Islet precursor cell (in vitro differentiated cells): ENCODE data around the gene ADIRF.
"Not testable (repeated sequence)": the region's sequence is repeated elsewhere in the genome, so short reads cannot be mapped to it uniquely, and the experiment has no call there.

Experiments
- DNase-seq: peaks from one replicate; pipeline ENCODE4 v3.0.0-alpha.2; 2018

Gene ADIRF

DNA sequence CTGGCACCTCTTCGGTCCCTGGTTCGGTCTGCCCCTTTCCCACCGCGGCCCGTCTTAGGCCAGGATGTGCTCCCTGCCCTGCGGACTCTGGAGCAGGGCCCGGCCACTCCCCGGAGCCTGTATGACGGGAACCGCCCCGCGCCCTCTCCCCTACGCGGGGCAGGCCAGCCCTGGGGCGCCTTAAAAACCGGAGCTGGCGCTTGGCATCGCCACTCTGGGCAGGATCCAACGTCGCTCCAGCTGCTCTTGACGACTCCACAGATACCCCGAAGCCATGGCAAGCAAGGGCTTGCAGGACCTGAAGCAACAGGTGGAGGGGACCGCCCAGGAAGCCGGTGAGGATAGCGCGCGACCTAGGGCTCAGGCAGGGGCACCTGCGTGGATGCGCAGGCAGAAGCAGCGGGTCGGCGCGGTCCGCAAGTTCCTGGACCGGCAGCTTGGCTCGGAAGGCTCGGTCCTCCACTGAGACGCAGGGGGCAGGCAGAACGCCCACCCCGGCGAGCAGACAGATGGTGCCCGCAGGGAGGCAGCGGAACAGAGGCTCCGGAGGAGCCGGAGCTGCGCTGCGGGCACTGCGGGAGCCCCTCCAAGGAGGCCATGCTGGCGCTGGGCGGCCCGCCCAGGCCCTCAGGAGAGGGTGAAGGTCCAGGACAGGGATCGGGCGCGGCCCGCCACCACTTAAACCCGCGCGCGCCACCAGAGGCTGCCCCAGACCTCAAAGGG, at the start of gene ADIRF:
TSS of gene ADIRF (plus strand) at position 212 of the 723 bp plus-strand sequence. CDS start at position 275, 63 bp downstream.
- peak; percentile 54 for DNase-seq

DNA sequence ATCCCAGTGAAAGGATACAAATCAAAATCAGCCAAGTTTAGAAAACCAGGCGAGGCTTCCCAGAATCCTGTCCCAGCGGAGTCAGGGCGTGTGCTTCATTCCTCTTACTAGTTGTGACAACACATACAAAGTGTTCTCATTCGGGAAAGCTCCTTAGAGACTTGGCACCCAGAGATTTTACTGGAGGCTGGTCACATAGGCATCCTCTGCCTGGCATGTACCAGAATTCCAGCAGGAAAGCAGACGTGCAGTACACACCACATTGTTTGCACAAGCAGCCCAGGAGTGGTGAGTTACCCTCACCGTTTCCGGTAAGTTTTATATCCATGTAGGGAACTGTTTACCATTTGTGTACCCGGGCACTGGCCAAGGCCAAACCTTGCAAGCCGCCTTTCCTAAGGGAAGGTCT, 45.7 kb upstream of the ADIRF start:
- no peak for DNase-seq

GRCh38 chr10:86929468-86930380, 38.6 kb upstream of the ADIRF start:
- no peak for DNase-seq

GRCh38 chr10:86931872-86932271, 36.4 kb upstream of the ADIRF start:
- DNase-seq: no peak

DNA sequence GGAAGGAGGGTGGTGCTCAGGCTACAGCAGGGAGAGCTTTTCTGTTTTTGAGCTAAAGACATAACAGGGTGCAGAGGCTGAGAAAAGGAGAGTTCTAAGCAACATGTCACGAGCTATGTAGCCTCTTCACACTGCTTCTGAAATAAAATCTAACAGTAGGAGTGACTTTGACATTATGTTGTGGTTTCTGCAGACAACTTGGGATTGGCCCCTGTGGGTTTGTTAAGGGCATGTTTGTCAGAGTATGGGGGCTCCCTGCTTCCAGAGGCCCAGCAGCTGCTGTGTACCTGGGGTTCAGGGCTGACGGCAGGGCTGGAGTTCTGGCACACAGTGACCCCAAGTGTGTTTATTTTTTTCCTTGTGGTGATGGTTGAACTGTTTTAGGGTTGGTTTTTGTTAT, 35.6 kb upstream of the ADIRF start:
- no peak for DNase-seq

DNA sequence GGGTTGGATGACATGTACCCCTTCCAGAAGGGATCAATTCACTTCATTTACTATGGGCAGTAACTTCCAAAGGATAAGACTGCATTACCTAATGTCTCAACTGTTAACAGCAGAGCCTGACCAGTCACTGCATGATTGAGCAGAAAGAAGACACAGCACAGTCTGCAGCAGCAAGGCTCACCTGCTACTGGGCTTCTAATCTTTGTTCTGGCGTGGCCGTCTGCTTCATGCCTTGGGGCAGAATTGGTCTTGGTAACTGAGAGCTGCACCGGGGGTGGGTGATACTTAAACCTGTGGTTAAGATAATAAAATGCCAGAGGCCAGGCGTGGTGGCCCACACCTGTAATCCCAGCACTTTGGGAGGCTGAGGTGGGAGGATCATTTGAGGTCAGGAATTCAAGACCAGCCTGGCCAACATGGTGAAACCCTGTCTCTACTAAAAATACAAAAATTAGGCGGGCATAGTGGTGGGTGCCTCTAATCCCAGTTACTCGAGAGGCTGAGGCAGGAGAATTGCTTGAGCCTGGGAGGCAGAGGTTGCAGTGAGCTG, 34.0 kb upstream of the ADIRF start:
- DNase-seq: peak; percentile 78

GRCh38 chr10:86936661-86937501, 31.4 kb upstream of the ADIRF start:
- DNase-seq: peak; percentile 58

DNA sequence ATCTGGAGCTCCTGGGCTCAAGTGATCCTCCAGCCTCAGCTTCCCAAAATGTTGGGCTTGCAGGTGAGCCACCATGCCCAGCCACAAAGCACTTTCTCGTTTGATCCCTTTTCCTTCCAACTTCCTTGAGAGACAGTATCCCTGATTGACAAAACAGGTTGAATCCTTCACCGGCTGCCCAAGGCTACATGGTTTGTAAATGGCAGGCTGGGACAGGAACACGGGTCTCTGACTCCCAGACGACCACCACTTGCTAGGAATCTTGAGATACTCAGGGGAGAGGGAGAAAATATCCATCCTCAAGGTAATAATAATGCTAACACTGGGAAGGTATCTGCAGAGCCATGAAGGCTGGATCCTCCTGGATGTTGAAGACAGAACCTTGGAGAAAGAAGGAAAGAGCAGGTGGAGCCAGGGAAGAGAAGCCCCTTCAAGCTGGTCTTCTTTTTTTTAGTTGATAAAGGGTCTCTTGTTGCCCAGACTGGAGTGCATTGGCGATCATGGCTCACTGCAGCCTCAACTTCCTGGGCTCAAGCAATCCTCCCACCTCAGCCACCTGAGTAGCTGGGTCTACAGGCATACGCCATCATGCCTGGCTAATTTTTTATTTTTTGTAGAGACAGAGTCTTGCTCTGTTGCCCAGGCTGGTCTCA, 30.7 kb upstream of the ADIRF start:
- peak; percentile 49 for DNase-seq

- DNase-seq: peak; percentile 49
Measured at GRCh38 chr10:86938260-86938659, 30.0 kb upstream of the ADIRF start.

GRCh38 chr10:86940076-86940475, 28.2 kb upstream of the ADIRF start:
- not testable (repeated sequence) for DNase-seq

DNA sequence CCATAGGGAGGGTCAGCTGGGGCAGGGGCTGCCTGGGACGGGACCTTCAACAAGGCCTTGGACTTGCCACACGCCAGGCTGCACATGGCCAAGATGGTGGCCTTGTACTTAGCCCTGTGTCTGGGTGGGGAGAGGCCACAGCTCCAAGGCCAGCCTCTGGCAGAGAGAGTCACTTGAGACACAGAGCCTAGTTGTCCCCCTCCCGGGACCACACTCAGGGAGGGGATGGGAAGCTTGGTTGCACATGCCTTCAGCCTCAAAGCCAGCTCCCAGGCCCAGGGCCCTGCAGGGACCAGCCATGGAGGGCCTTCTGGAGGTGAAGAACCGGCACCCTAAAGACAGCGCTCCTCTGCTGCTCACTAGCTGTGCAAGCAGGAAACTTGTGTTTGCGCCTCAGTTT, 27.6 kb upstream of the ADIRF start:
- peak; percentile 50 for DNase-seq

GRCh38 chr10:86941426-86941825, 26.9 kb upstream of the ADIRF start:
- DNase-seq: peak; percentile 12

DNA sequence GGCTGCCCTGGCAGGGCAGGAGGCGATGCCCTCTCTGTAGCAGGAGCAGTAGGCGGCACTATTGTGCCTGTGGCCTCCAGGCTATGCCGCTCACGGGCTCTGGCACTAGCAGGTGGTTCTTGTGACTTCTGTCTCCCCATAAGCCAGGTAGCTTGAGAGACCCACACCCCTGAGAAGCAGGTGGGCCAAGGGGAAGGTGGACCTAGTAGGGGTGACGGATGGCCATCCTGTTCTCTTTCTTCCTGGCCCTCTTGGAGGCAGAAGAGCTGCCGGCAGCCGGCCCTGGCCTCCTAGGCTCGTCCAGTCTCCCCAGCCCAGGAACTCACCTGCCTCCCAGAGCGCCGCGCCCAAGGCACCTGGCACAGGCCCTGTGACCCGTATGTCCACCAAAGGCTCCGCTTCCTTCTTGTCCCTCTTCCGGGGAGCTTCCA, 26.3 kb upstream of the ADIRF start:
- peak; percentile 35 for DNase-seq

DNA sequence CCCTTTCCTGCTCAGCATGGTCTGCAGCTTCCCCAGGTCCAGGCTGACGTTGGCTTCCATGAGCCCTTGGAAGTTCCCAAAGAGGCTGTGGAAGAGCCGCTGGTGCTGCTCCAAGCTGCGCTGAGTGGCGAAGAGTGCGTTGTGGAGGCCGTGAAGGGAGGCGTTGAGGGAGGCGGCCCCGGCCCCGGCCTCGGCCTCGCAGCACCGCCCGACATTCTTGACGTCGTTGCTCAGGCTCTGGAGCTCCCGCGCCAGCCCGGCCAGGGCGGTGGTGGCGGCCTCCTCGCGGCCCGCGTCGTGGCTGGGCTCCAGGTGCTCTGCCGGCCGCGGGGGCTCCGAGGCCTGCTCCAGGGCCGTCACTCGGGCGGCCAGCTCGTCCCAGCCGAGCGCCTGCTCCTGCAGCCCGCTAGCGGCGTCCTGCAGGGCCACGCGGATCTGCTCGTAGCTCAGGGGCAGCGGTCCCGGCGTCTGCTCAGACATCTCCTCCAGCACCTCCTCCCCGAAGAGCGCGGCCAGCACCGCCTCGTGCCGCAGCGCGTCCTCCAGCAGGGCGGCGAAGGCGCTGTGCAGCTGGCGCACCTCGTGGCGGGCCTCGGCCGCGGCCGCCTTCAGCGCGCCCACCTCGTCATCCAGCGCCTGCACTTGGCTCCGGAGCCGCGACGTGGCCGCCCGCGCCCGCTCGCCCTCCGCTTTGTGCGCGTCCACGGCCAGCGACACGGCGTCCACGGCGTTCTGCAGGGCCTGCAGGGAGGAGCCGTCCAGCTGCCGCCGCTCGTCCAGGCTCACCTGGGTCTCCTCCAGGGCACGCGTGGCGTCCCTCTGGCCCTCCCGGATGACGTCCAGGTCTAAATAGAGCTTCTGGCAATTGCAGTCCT, 25.6 kb upstream of the ADIRF start:
- peak; percentile 54 for DNase-seq

GRCh38 chr10:86943316-86944030, 24.8 kb upstream of the ADIRF start:
- peak; percentile 48 for DNase-seq

- DNase-seq: no peak
Measured at GRCh38 chr10:86944031-86944419, 24.3 kb upstream of the ADIRF start.

DNA sequence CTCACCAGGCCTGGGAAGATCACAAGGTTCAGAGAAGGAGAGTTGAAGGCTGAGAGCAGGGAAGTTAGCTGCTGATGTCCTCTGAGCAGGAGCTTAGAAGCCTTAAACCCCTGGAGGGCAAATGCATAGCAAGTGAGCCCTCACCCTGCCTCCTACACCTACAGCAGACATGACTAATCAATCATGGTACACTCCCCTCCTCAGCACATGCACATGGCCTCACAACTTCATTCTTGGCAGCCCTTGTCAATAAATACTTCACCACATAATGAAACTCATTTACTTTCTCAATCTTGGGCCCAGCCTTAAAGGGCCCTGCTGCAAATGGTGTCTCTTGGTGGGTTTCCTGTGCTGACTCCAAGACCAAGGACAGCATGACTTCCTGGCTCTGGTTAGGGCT, 23.8 kb upstream of the ADIRF start:
- DNase-seq: peak; percentile 64

GRCh38 chr10:86944907-86945306, 23.4 kb upstream of the ADIRF start:
- DNase-seq: peak; percentile 31

GRCh38 chr10:86945361-86946212, 22.7 kb upstream of the ADIRF start:
- DNase-seq: peak; percentile 81
